PC-3 (cell line): ENCODE results near the gene AP3S2. TPM values are rescaled to one million over a fixed set of nuclear protein-coding genes. Genes with fewer than 3 reads are reported as not detected.

Experiments
- ATAC-seq: fragments of 200-7000 bp; cut with Tn5 transposase; 2 replicates; pipeline ENCODE4 v1.9.1; 2020; ENCODE audit warnings: mild to moderate bottlenecking, moderate library complexity
- BruUV-seq: library from RNA; stranded (reverse); fragments of 400-500 nt; replicated peaks from 2 replicates; lab custom pipeline; 2021; lab: Mats Ljungman, UMichigan
- CTCF ChIA-PET: fragments of 300-600 bp; sonication (Branson Sonifier 250); formaldehyde crosslinking; loops from one replicate; lab custom pipeline; 2022; ENCODE audit warnings: antibody characterized with exemption; lab: Charles Lee
- POLR2A ChIA-PET: fragments of 300-600 bp; sonication (Branson Sonifier 250); formaldehyde crosslinking; loops from one replicate; lab custom pipeline; 2022; ENCODE audit warnings: antibody characterized with exemption; ENCODE audit not compliant: unreplicated experiment; lab: Charles Lee
- DNase-seq: peaks from one replicate; pipeline ENCODE4 v3.0.0-alpha.2; 2015
- H2AFZ ChIP-seq: fragments of 300-600 bp; sonication (generic); 2 replicates; pipeline ENCODE4 v1.6.0; 2016; ENCODE audit warnings: antibody characterized with exemption, low read length
- H3F3A ChIP-seq: fragments of 300-600 bp; sonication (generic); one replicate; pipeline ENCODE4 v1.6.0; 2017; ENCODE audit warnings: antibody characterized with exemption, low read length, control low read depth, mild to moderate bottlenecking; ENCODE audit not compliant: unreplicated experiment
- H3K27ac ChIP-seq: fragments of 300-600 bp; sonication (generic); 2 replicates; pipeline ENCODE4 v1.5.1; 2016; ENCODE audit warnings: mild to moderate bottlenecking, low read length
- H3K27me3 ChIP-seq: fragments of 300-600 bp; sonication (generic); 2 replicates; pipeline ENCODE4 v1.6.1; 2016; ENCODE audit warnings: low read length, mixed read lengths
- H3K36me3 ChIP-seq: fragments of 300-600 bp; sonication (generic); 2 replicates; pipeline ENCODE4 v1.6.1; 2016; ENCODE audit warnings: low read depth, mixed run types, low read length, mixed read lengths
- H3K4me1 ChIP-seq: fragments of 300-600 bp; sonication (generic); 2 replicates; pipeline ENCODE4 v1.5.1; 2016; ENCODE audit warnings: low read length; ENCODE audit not compliant: insufficient read depth
- H3K4me2 ChIP-seq: fragments of 300-600 bp; sonication (generic); 2 replicates; pipeline ENCODE4 v1.6.0; 2016; ENCODE audit warnings: low read length
- H3K4me3 ChIP-seq: fragments of 300-600 bp; sonication (generic); 2 replicates; pipeline ENCODE4 v1.5.1; 2016; ENCODE audit warnings: mild to moderate bottlenecking, low read length, mixed read lengths
- H3K79me2 ChIP-seq: fragments of 300-600 bp; sonication (generic); 2 replicates; pipeline ENCODE4 v1.6.1; 2017; ENCODE audit warnings: low read length, mixed read lengths
- H3K9ac ChIP-seq: fragments of 300-600 bp; sonication (generic); 2 replicates; pipeline ENCODE4 v1.6.0; 2016; ENCODE audit warnings: mild to moderate bottlenecking, low read length
- H3K9me2 ChIP-seq: fragments of 300-600 bp; sonication (generic); replicated peaks from 2 replicates; pipeline ENCODE4 v1.6.1; 2016; ENCODE audit warnings: mixed run types, low read length, mixed read lengths
- H3K9me3 ChIP-seq: fragments of 300-600 bp; sonication (generic); 2 replicates; pipeline ENCODE4 v1.6.1; 2016; ENCODE audit warnings: low read length, mixed read lengths
- H4K20me1 ChIP-seq: fragments of 300-600 bp; sonication (generic); 2 replicates; pipeline ENCODE4 v1.6.1; 2016; ENCODE audit warnings: low read length, mixed read lengths
- CTCF ChIP-seq: fragments of 300-600 bp; sonication (generic); conservative IDR thresholded peaks from 2 replicates; pipeline ENCODE4 v1.5.1; 2017; ENCODE audit warnings: antibody characterized with exemption, low read depth, mild to moderate bottlenecking, low read length
- EZH2 ChIP-seq: fragments of 300-600 bp; sonication (generic); IDR thresholded peaks from one replicate; pipeline ENCODE4 v1.6.1; 2017; ENCODE audit warnings: antibody characterized with exemption, mild to moderate bottlenecking, low read length; ENCODE audit not compliant: unreplicated experiment
- EZH2phosphoT487 ChIP-seq: fragments of 300-600 bp; sonication (generic); IDR thresholded peaks from 2 replicates; pipeline ENCODE4 v1.6.1; 2018; ENCODE audit warnings: mild to moderate bottlenecking, antibody characterized with exemption, low read length, borderline replicate concordance
- intact Hi-C: fragments of 100-400 bp; cut with micrococcal nuclease; formaldehyde crosslinking; loops from 2 replicates; pipeline ENCODE4 v1.9.0; 2023
- total RNA-seq: library from RNA; depleted of rRNA; stranded (reverse); fragments of >200 nt; gene quantifications from 2 replicates; pipeline ENCODE4 v1.2.3, GENCODE V29; 2014

AP3S2 gene
- total RNA-seq, 1 experiment from 2014 or later, result 18.8 TPM

- Histone ChIP-seq H3K36me3 (peaks cover 1% of the 10 kb centered on the region; the same call in 1 of the 2 replicates), H3K4me3 (peak overlapping the region; percentile 81), H3K9me3 (no peaks in the 10 kb centered on the region), H3F3A (peaks cover 8% of the 10 kb centered on the region), H4K20me1 (no peaks in the 10 kb centered on the region), H3K4me1 (peaks cover 18% of the 10 kb centered on the region), H3K79me2 (peaks cover 41% of the 10 kb centered on the region), H2AFZ (peak overlapping the region; percentile 95), H3K9ac (peak overlapping the region; percentile 93), H3K27me3 (no peaks in the 10 kb centered on the region), H3K27ac (peak overlapping the region; percentile 96), H3K9me2 (no peaks in the 10 kb centered on the region), H3K4me2 (peak overlapping the region; percentile 92)
- CTCF ChIA-PET, result no interaction called here
- intact Hi-C loops, result loop anchor here (10.0 kb wide), 1 partner anchor 112 kb away; the partner anchor contains the start of gene ZNF710
- POLR2A ChIA-PET, result interaction anchor here (0.7 kb wide), 2 partner anchors 35 to 99 kb away, joined by 3 to 7 read pairs; no protein-coding TSS in a partner anchor
- BruUV-seq, result TSS peak; percentile 14
- TF ChIP-seq EZH2phosphoT487 (no peak), EZH2 (no peak), CTCF (no peak)
- DNase-seq (peak; percentile 13), ATAC-seq (no peak)
These were observed 767 bp downstream of the AP3S2 start for GRCh38 chr15:89893027-89893426.

GRCh38 chr15:89888214-89888804 lies 5.5 kb downstream of the AP3S2 start:
- H2AFZ ChIP-seq, result no peak overlapping the region
- ATAC-seq, result peak; percentile 66

More at GRCh38 chr15:89888214-89888804, 5.5 kb downstream of the AP3S2 start:
- no peaks in the 10 kb centered on the region for H4K20me1 ChIP-seq
- H3K9me3 ChIP-seq, result no peaks in the 10 kb centered on the region
- peaks cover 13% of the 10 kb centered on the region for H3K4me1 ChIP-seq
- BruUV-seq, result no TSS peak
- H3K4me3 ChIP-seq, result no peak overlapping the region
- no peak overlapping the region for H3K9ac ChIP-seq
- no peak overlapping the region for H3K4me2 ChIP-seq
- H3K27ac ChIP-seq, result 0 out of 2 replicates have a peak overlapping the region, but pooled peaks have one; percentile 2
- peaks cover 33% of the 10 kb centered on the region for H3K79me2 ChIP-seq
- ChIA-PET POLR2A (no interaction called here), CTCF (interaction anchor here (0.8 to 2.2 kb wide), 5 partner anchors 10 to 226 kb away, joined by 3 to 16 read pairs (median 3); no protein-coding TSS in a partner anchor)
- peak; percentile 82 for DNase-seq
- H3F3A ChIP-seq, result peaks cover 5% of the 10 kb centered on the region
- H3K9me2 ChIP-seq, result no peaks in the 10 kb centered on the region
- intact Hi-C loops, result loop anchor here (1.0 kb wide), 1 partner anchor 127 kb away; no protein-coding TSS in a partner anchor
- no peaks in the 10 kb centered on the region for H3K27me3 ChIP-seq
- no peak for TF ChIP-seq EZH2
- TF ChIP-seq CTCF, result peak; percentile 79
- peaks cover 25% of the 10 kb centered on the region for H3K36me3 ChIP-seq
